ENCODE measurements around the gene NUTM2G.
"Not testable (repeated sequence)": the region's sequence is repeated elsewhere in the genome, so short reads cannot be mapped to it uniquely, and the experiment has no call there.

GRCh38 chr9:96950539-96950938 is 21.9 kb downstream of the NUTM2G start:
- TF ChIP-seq TAF1, POLR2AphosphoS5, POLR2A, SPI1 (IDR thresholded peaks at IDR 0.05; ENCODE audit: low read depth, low read length): not testable (repeated sequence)

Data from GM12891 (cell line).